H9 (cell line): Measurements from ENCODE around the gene TMIGD3. TPM values are rescaled to one million over a fixed set of nuclear protein-coding genes. Genes with fewer than 3 reads are reported as not detected.

Experiments used
- DNase-seq: peaks from one replicate; pipeline ENCODE4 v3.0.0-alpha.2; 2017
- H2AFZ ChIP-seq: one replicate; pipeline ENCODE4 v1.6.1; 2013; ENCODE audit warnings: mild to moderate bottlenecking, low read length, control low read depth, moderate library complexity
- H2AK5ac ChIP-seq: 2 replicates; pipeline ENCODE4 v1.6.1; 2013; ENCODE audit warnings: low read length, control low read depth, mixed read lengths; ENCODE audit not compliant: insufficient read length
- H2BK120ac ChIP-seq: one replicate; pipeline ENCODE4 v1.6.1; 2013; ENCODE audit warnings: low read depth, mild to moderate bottlenecking, low read length, control low read depth, inconsistent platforms; ENCODE audit not compliant: poor library complexity, severe bottlenecking
- H2BK12ac ChIP-seq: 2 replicates; pipeline ENCODE4 v1.6.1; 2013; ENCODE audit warnings: low read length, control low read depth, mixed read lengths, low read depth; ENCODE audit not compliant: insufficient read length
- H2BK15ac ChIP-seq: 2 replicates; pipeline ENCODE4 v1.6.1; 2013; ENCODE audit warnings: low read depth, low read length, control low read depth
- H2BK20ac ChIP-seq: one replicate; pipeline ENCODE4 v1.6.1; 2013; ENCODE audit warnings: low read depth, mild to moderate bottlenecking, low read length, control low read depth, inconsistent platforms; ENCODE audit not compliant: poor library complexity, severe bottlenecking
- H2BK5ac ChIP-seq: 2 replicates; pipeline ENCODE4 v1.6.1; 2013; ENCODE audit warnings: low read length, control low read depth, mixed read lengths; ENCODE audit not compliant: insufficient read length
- H3K14ac ChIP-seq: 2 replicates; pipeline ENCODE4 v1.6.1; 2013; ENCODE audit warnings: low read length, control low read depth; ENCODE audit not compliant: insufficient read depth
- H3K18ac ChIP-seq: 2 replicates; pipeline ENCODE4 v1.6.1; 2013; ENCODE audit warnings: low read depth, mild to moderate bottlenecking, mixed read lengths, low read length, control low read depth; ENCODE audit not compliant: insufficient read length
- H3K23ac ChIP-seq: 2 replicates; pipeline ENCODE4 v1.6.1; 2013; ENCODE audit warnings: low read length, control low read depth, mixed read lengths, low read depth; ENCODE audit not compliant: insufficient read length
- H3K23me2 ChIP-seq: 2 replicates; pipeline ENCODE4 v1.6.1; 2013; ENCODE audit warnings: low read depth, mild to moderate bottlenecking, mixed read lengths, low read length, control low read depth; ENCODE audit not compliant: insufficient read length, poor library complexity, severe bottlenecking
- H3K27ac ChIP-seq: 2 replicates; pipeline ENCODE4 v1.5.1; 2013; ENCODE audit warnings: low read length, control low read depth, mixed read lengths, low read depth; ENCODE audit not compliant: insufficient read length
- H3K27me3 ChIP-seq: 2 replicates; pipeline ENCODE4 v1.6.1; 2013; ENCODE audit warnings: low read length, control low read depth, inconsistent platforms; ENCODE audit not compliant: insufficient read depth
- H3K4ac ChIP-seq: 2 replicates; pipeline ENCODE4 v1.6.1; 2013; ENCODE audit warnings: low read depth, mild to moderate bottlenecking, control low read depth, inconsistent platforms, low read length, moderate library complexity
- H3K4me1 ChIP-seq: 2 replicates; pipeline ENCODE4 v1.6.1; 2013; ENCODE audit warnings: low read length, control low read depth, inconsistent platforms; ENCODE audit not compliant: insufficient read depth
- H3K4me2 ChIP-seq: 2 replicates; pipeline ENCODE4 v1.6.1; 2013; ENCODE audit warnings: low read length, control low read depth, mixed read lengths; ENCODE audit not compliant: insufficient read length, insufficient read depth
- H3K56ac ChIP-seq: 2 replicates; pipeline ENCODE4 v1.6.1; 2013; ENCODE audit warnings: low read depth, mild to moderate bottlenecking, mixed read lengths, low read length, control low read depth; ENCODE audit not compliant: insufficient read length
- H3K79me1 ChIP-seq: 2 replicates; pipeline ENCODE4 v1.6.1; 2013; ENCODE audit warnings: low read depth, mild to moderate bottlenecking, moderate library complexity, low read length, control low read depth, inconsistent platforms; ENCODE audit not compliant: insufficient read depth, poor library complexity, severe bottlenecking
- H3K79me2 ChIP-seq: 2 replicates; pipeline ENCODE4 v1.6.1; 2013; ENCODE audit warnings: low read length, control low read depth, inconsistent platforms; ENCODE audit not compliant: insufficient read depth
- H3K9ac ChIP-seq: 2 replicates; pipeline ENCODE4 v1.6.1; 2013; ENCODE audit warnings: low read length, control low read depth, mixed read lengths; ENCODE audit not compliant: insufficient read length; ENCODE audit errors: extremely low read depth
- H3K9me3 ChIP-seq: one replicate; pipeline ENCODE4 v1.6.1; 2013; ENCODE audit warnings: low read depth, low read length, inconsistent platforms; ENCODE audit not compliant: control insufficient read depth
- H3T11ph ChIP-seq: one replicate; pipeline ENCODE4 v1.6.1; 2013; ENCODE audit warnings: mild to moderate bottlenecking, low read length, control low read depth, inconsistent platforms
- H4K20me1 ChIP-seq: one replicate; pipeline ENCODE4 v1.6.1; 2013; ENCODE audit not compliant: control insufficient read depth, insufficient read length, insufficient read depth
- H4K5ac ChIP-seq: 2 replicates; pipeline ENCODE4 v1.6.1; 2013; ENCODE audit warnings: low read depth, mild to moderate bottlenecking, mixed read lengths, low read length, control low read depth; ENCODE audit not compliant: insufficient read length
- H4K8ac ChIP-seq: replicated peaks from 2 replicates; pipeline ENCODE4 v1.6.1; 2013; ENCODE audit warnings: low read length, control low read depth, mixed read lengths, low read depth; ENCODE audit not compliant: insufficient read length
- H4K91ac ChIP-seq: 2 replicates; pipeline ENCODE4 v1.6.1; 2013; ENCODE audit warnings: low read depth, mild to moderate bottlenecking, moderate library complexity, mixed read lengths, low read length, control low read depth; ENCODE audit not compliant: insufficient read length
- H3K27ac Mint-ChIP-seq, 3 experiments: 2 replicates in 2 of 3; 3 replicates in 1 of 3; pipeline ENCODE4 v1.8.0; 2020 to 2021; ENCODE audit warnings: mixed read lengths in 3 of 3, mild to moderate bottlenecking in 1 of 3, moderate library complexity in 1 of 3
- H3K27me3 Mint-ChIP-seq: 2 replicates; pipeline ENCODE4 v1.8.0; 2021; ENCODE audit warnings: low read depth, mild to moderate bottlenecking, moderate library complexity, mixed read lengths
- H3K36me3 Mint-ChIP-seq, 3 experiments: 2 replicates in 2 of 3; 3 replicates in 1 of 3; pipeline ENCODE4 v1.8.0; 2020 to 2021; ENCODE audit warnings: low read depth in 3 of 3, mixed read lengths in 3 of 3; ENCODE audit not compliant: insufficient read depth in 1 of 3
- H3K4me1 Mint-ChIP-seq, 2 experiments: 2 replicates each; pipeline ENCODE4 v1.8.0; 2020; ENCODE audit warnings: mixed read lengths in 2 of 2
- H3K4me3 Mint-ChIP-seq, 2 experiments: 2 replicates in 1 of 2; 3 replicates in 1 of 2; pipeline ENCODE4 v1.8.0; 2020 to 2021; ENCODE audit warnings: mild to moderate bottlenecking in 2 of 2, mixed read lengths in 2 of 2, moderate library complexity in 1 of 2
- H3K9me3 Mint-ChIP-seq, 2 experiments: 2 replicates in 1 of 2; 3 replicates in 1 of 2; pipeline ENCODE4 v1.8.0; 2020; ENCODE audit warnings: mild to moderate bottlenecking in 2 of 2, mixed read lengths in 2 of 2, moderate library complexity in 1 of 2
- CTCF ChIP-seq: fragments of 200-600 bp; sonication (generic); conservative IDR thresholded peaks from 3 replicates; pipeline ENCODE4 v1.8.0; 2021; ENCODE audit warnings: antibody characterized with exemption, mild to moderate bottlenecking
- WGBS: extraction: QIAGEN DNeasy Blood & Tissue Kit; methylation state at CpG from one replicate; pipeline ENCODE4 v1.1.7; 2013; ENCODE audit warnings: missing lambda C conversion rate, low lambda C conversion rate, mixed read lengths; ENCODE audit not compliant: insufficient read length; ENCODE audit errors: extremely low coverage; 5-methylcytosine and 5-hydroxymethylcytosine counted together
- total RNA-seq: library from RNA; stranded (reverse); gene quantifications from 2 replicates; pipeline ENCODE4 v1.2.1, GENCODE V29; 2021

The TMIGD3 gene
- total RNA-seq, 1 experiment from 2014 or later: not detected

GRCh38 chr1:111504097-111504496, 664 bp upstream of the TMIGD3 start:
- DNase-seq: no peak
- H2AFZ ChIP-seq: no peak overlapping the region
- H3K79me2 ChIP-seq: no peaks in the 10 kb centered on the region
- H3K56ac ChIP-seq: no peak overlapping the region
- H4K20me1 ChIP-seq: no peaks in the 10 kb centered on the region
- no peaks in the 10 kb centered on the region for H3K23me2 ChIP-seq
- H3K27me3 ChIP-seq: no peaks in the 10 kb centered on the region
- H3K79me1 ChIP-seq: no peaks in the 10 kb centered on the region
- WGBS: no CpG with 5 or more reads among the region's 6 CpGs
- no peak overlapping the region for H2BK20ac ChIP-seq
- Mint-ChIP-seq H3K4me3 (no peak overlapping the region), H3K36me3 (no peaks in the 10 kb centered on the region), H3K4me1 (peaks cover 4 to 8% of the 10 kb centered on the region in 2 experiments), H3K9me3 (no peaks in the 10 kb centered on the region), H3K27me3 (peaks cover 3% of the 10 kb centered on the region), H3K27ac (no peak overlapping the region)
- no peak overlapping the region for H2BK12ac ChIP-seq
- no peak overlapping the region for H3K18ac ChIP-seq
- no peaks in the 10 kb centered on the region for H3K4me1 ChIP-seq
- H4K5ac ChIP-seq: no peak overlapping the region
- H3K4me2 ChIP-seq: no peak overlapping the region
- TF ChIP-seq CTCF: no peak
- H2AK5ac ChIP-seq: no peak overlapping the region
- no peak overlapping the region for H3K23ac ChIP-seq
- no peak overlapping the region for H3T11ph ChIP-seq
- H4K8ac ChIP-seq: no peak overlapping the region
- no peak overlapping the region for H3K9ac ChIP-seq
- H3K9me3 ChIP-seq: no peaks in the 10 kb centered on the region
- no peak overlapping the region for H2BK120ac ChIP-seq
- H2BK5ac ChIP-seq: no peak overlapping the region
- no peak overlapping the region for H3K14ac ChIP-seq
- H4K91ac ChIP-seq: no peak overlapping the region
- H3K4ac ChIP-seq: no peak overlapping the region
- H2BK15ac ChIP-seq: no peak overlapping the region
- no peak overlapping the region for H3K27ac ChIP-seq
